SK-N-MC (cell line): ENCODE measurements around the gene RABGEF1.

Experiments
- DNase-seq: peaks from one replicate; pipeline ENCODE4 v3.0.0-alpha.2; 2011; ENCODE audit warnings: low read depth, low spot score
- H3K27ac ChIP-seq: fragments of 200-600 bp; sonication (generic); 2 replicates; pipeline ENCODE4 v1.5.1; 2016; ENCODE audit warnings: mixed run types
- H3K36me3 ChIP-seq: fragments of 200-600 bp; sonication (generic); 2 replicates; pipeline ENCODE4 v1.6.1; 2017; ENCODE audit warnings: antibody characterized with exemption, low read length, mixed read lengths; ENCODE audit not compliant: insufficient read depth
- H3K4me3 ChIP-seq: fragments of 200-600 bp; sonication (generic); 2 replicates; pipeline ENCODE4 v1.5.1; 2016
- H3K9ac ChIP-seq: fragments of 200-600 bp; sonication (generic); 2 replicates; pipeline ENCODE4 v1.8.0; 2017; ENCODE audit warnings: mixed run types, mixed read lengths; ENCODE audit not compliant: insufficient read length
- H3K9me3 ChIP-seq: fragments of 200-600 bp; sonication (generic); 2 replicates; pipeline ENCODE4 v1.6.1; 2017; ENCODE audit warnings: low read depth, mild to moderate bottlenecking, antibody characterized with exemption, low read length, moderate library complexity, mixed read lengths
- EZH2 ChIP-seq: fragments of 200-600 bp; sonication (generic); IDR thresholded peaks from one replicate; pipeline ENCODE4 v1.6.1; 2017; ENCODE audit warnings: antibody characterized with exemption
- FOXP2 ChIP-seq: optimal IDR thresholded peaks from 2 replicates; pipeline ENCODE3; 2011; ENCODE audit warnings: mild to moderate bottlenecking, moderate library complexity; ENCODE audit not compliant: insufficient read depth; ENCODE audit errors: extremely low read length, control extremely low read depth
- POLR2AphosphoS5 ChIP-seq: IDR thresholded peaks from 2 replicates; pipeline ENCODE4 v1.6.1; 2012; ENCODE audit warnings: mild to moderate bottlenecking, low read depth, low read length, borderline replicate concordance

Gene RABGEF1

GRCh38 chr7:66847879-66848790, 107.6 kb downstream of the RABGEF1 start:
- Histone ChIP-seq H3K27ac (no peak overlapping the region), H3K4me3 (no peak overlapping the region), H3K9ac (no peak overlapping the region), H3K36me3 (no peaks in the 10 kb centered on the region), H3K9me3 (no peaks in the 10 kb centered on the region)
- DNase-seq, result no peak
- TF ChIP-seq EZH2 (no peak), FOXP2 (no peak), POLR2AphosphoS5 (no peak)

- no peaks in the 10 kb centered on the region for H3K9me3 ChIP-seq
- no peak overlapping the region for H3K4me3 ChIP-seq
- TF ChIP-seq EZH2 (no peak), POLR2AphosphoS5 (no peak), FOXP2 (no peak)
- no peaks in the 10 kb centered on the region for H3K36me3 ChIP-seq
- H3K27ac ChIP-seq, result no peak overlapping the region
- no peak overlapping the region for H3K9ac ChIP-seq
- DNase-seq, result no peak
These were observed 118.8 kb downstream of the RABGEF1 start for GRCh38 chr7:66859339-66859738.

- no peak for DNase-seq
- Histone ChIP-seq H3K9me3 (no peaks in the 10 kb centered on the region), H3K27ac (no peak overlapping the region), H3K9ac (no peak overlapping the region), H3K36me3 (no peaks in the 10 kb centered on the region), H3K4me3 (no peak overlapping the region)
- no peak for TF ChIP-seq EZH2
- TF ChIP-seq FOXP2, result no peak
- TF ChIP-seq POLR2AphosphoS5, result no peak
These were observed 119.5 kb downstream of the RABGEF1 start for GRCh38 chr7:66859794-66860645.

GRCh38 chr7:66860767-66861166, 120.2 kb downstream of the RABGEF1 start:
- Histone ChIP-seq H3K4me3 (no peak overlapping the region), H3K9ac (no peak overlapping the region), H3K9me3 (no peaks in the 10 kb centered on the region), H3K27ac (no peak overlapping the region), H3K36me3 (no peaks in the 10 kb centered on the region)
- TF ChIP-seq EZH2 (no peak), FOXP2 (no peak), POLR2AphosphoS5 (no peak)
- no peak for DNase-seq
